ENCODE measurements around the gene SMYD2.

SMYD2 gene

DNA sequence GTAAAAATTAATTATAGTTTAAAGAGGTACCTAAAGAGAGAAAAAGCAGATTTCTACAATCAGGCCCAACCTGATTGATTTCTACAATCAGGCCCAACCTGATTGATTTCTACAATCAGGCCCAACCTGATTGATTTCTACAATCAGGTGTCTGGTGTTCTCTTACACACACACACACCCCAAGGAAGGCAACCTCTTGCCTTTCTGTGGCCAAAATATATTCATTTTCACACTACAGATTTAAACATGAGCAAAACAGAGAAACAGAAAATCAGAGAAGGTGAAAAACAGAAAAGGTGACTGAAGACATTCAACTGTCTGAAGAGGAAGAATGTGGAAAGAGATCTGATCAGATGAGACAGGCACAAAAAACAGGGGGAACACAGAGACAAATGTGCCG lies 104.5 kb downstream of the SMYD2 start:
- no peak for TF ChIP-seq TAF1 (IDR thresholded peaks at IDR 0.05; ENCODE audit: borderline replicate concordance, insufficient read depth, low read length)
- TF ChIP-seq FOXP2 (optimal IDR thresholded peaks at IDR 0.05; ENCODE audit: borderline replicate concordance, extremely low read depth, extremely low read length, insufficient read depth): no peak
- no peak for TF ChIP-seq SIN3A (IDR thresholded peaks at IDR 0.05; ENCODE audit: borderline replicate concordance, insufficient read depth, low read length)
- no peak for TF ChIP-seq POLR2AphosphoS5 (IDR thresholded peaks at IDR 0.05; ENCODE audit: low read depth, low read length)
- TF ChIP-seq, protein P1, sequence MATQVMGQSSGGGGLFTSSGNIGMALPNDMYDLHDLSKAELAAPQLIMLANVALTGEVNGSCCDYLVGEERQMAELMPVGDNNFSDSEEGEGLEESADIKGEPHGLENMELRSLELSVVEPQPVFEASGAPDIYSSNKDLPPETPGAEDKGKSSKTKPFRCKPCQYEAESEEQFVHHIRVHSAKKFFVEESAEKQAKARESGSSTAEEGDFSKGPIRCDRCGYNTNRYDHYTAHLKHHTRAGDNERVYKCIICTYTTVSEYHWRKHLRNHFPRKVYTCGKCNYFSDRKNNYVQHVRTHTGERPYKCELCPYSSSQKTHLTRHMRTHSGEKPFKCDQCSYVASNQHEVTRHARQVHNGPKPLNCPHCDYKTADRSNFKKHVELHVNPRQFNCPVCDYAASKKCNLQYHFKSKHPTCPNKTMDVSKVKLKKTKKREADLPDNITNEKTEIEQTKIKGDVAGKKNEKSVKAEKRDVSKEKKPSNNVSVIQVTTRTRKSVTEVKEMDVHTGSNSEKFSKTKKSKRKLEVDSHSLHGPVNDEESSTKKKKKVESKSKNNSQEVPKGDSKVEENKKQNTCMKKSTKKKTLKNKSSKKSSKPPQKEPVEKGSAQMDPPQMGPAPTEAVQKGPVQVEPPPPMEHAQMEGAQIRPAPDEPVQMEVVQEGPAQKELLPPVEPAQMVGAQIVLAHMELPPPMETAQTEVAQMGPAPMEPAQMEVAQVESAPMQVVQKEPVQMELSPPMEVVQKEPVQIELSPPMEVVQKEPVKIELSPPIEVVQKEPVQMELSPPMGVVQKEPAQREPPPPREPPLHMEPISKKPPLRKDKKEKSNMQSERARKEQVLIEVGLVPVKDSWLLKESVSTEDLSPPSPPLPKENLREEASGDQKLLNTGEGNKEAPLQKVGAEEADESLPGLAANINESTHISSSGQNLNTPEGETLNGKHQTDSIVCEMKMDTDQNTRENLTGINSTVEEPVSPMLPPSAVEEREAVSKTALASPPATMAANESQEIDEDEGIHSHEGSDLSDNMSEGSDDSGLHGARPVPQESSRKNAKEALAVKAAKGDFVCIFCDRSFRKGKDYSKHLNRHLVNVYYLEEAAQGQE (IDR thresholded peaks at IDR 0.05; ENCODE audit: insufficient read depth in 1 of 2, low read depth in 2 of 2, low read length in 2 of 2): no peak

GRCh38 chr1:214386333-214386732 lies 105.4 kb downstream of the SMYD2 start:
- TF ChIP-seq FOXP2 (optimal IDR thresholded peaks at IDR 0.05; ENCODE audit: borderline replicate concordance, extremely low read depth, extremely low read length, insufficient read depth) (no peak), POLR2AphosphoS5 (IDR thresholded peaks at IDR 0.05; ENCODE audit: low read depth, low read length) (no peak), SIN3A (IDR thresholded peaks at IDR 0.05; ENCODE audit: borderline replicate concordance, insufficient read depth, low read length) (no peak), TAF1 (IDR thresholded peaks at IDR 0.05; ENCODE audit: borderline replicate concordance, insufficient read depth, low read length) (no peak)
- TF ChIP-seq, protein P1 (IDR thresholded peaks at IDR 0.05; ENCODE audit: insufficient read depth in 1 of 2, low read depth in 2 of 2, low read length in 2 of 2): no peak
